SK-N-SH treated with all-trans-retinoic acid at 6 μM for 48 hours (cell line): Measurements from ENCODE around the gene PHKA2.
"Not testable (repeated sequence)": the region's sequence is repeated elsewhere in the genome, so short reads cannot be mapped to it uniquely, and the experiment has no call there.

Experiments
- ATAC-seq: fragments of 200-7000 bp; cut with Tn5 transposase; 3 replicates; pipeline ENCODE4 v1.9.1; 2020; ENCODE audit warnings: mild to moderate bottlenecking, moderate library complexity
- ARNTL ChIP-seq: fragments of 450-650 bp; formaldehyde crosslinking; IDR thresholded peaks from 2 replicates; pipeline ENCODE4 v1.5.0; 2020; ENCODE audit warnings: low read depth, mild to moderate bottlenecking, moderate library complexity, borderline replicate concordance
- BACH2 ChIP-seq: fragments of 250-450 bp; sonication (Bioruptor Pico); IDR thresholded peaks from 2 replicates; pipeline ENCODE4 v1.9.0; 2021; ENCODE audit warnings: mild to moderate bottlenecking, borderline replicate concordance
- CREB5 ChIP-seq: fragments of 250-450 bp; sonication (Bioruptor Pico); IDR thresholded peaks from 2 replicates; pipeline ENCODE4 v1.5.1; 2020; ENCODE audit warnings: low read depth, mild to moderate bottlenecking, moderate library complexity
- CSDC2 ChIP-seq: fragments of 250-450 bp; sonication (Bioruptor Pico); IDR thresholded peaks from 2 replicates; pipeline ENCODE4 v1.5.0; 2020; ENCODE audit warnings: mild to moderate bottlenecking, moderate library complexity
- CSRNP3 ChIP-seq: fragments of 250-450 bp; sonication (Bioruptor Pico); IDR thresholded peaks from 2 replicates; pipeline ENCODE4 v1.5.1; 2021; ENCODE audit warnings: mild to moderate bottlenecking, moderate library complexity
- ESRRG ChIP-seq: fragments of 250-450 bp; sonication (Bioruptor Pico); IDR thresholded peaks from 2 replicates; pipeline ENCODE4 v1.6.1; 2021; ENCODE audit warnings: mild to moderate bottlenecking
- GLIS3 ChIP-seq: fragments of 250-450 bp; sonication (Bioruptor Pico); IDR thresholded peaks from 2 replicates; pipeline ENCODE4 v1.5.0; 2020; ENCODE audit warnings: mild to moderate bottlenecking, moderate library complexity
- ISL1 ChIP-seq: fragments of 250-450 bp; sonication (Bioruptor Pico); IDR thresholded peaks from 2 replicates; pipeline ENCODE4 v2.1.2; 2022; ENCODE audit warnings: mild to moderate bottlenecking, moderate library complexity
- OSR1 ChIP-seq: fragments of 250-450 bp; sonication (Bioruptor Pico); IDR thresholded peaks from 2 replicates; pipeline ENCODE4 v1.8.0; 2022; ENCODE audit warnings: moderate library complexity, mild to moderate bottlenecking, inconsistent platforms
- PPARA ChIP-seq: fragments of 250-450 bp; sonication (Bioruptor Pico); IDR thresholded peaks from 2 replicates; pipeline ENCODE4 v1.5.0; 2020; ENCODE audit warnings: mild to moderate bottlenecking, borderline replicate concordance
- RARB ChIP-seq: fragments of 250-450 bp; sonication (Bioruptor Pico); IDR thresholded peaks from 2 replicates; pipeline ENCODE4 v1.8.0; 2021; ENCODE audit warnings: mild to moderate bottlenecking, moderate library complexity
- TCF4 ChIP-seq: fragments of 250-450 bp; sonication (Bioruptor Pico); IDR thresholded peaks from 2 replicates; pipeline ENCODE4 v1.8.0; 2021; ENCODE audit warnings: mild to moderate bottlenecking, moderate library complexity, borderline replicate concordance
- TOX ChIP-seq: fragments of 250-450 bp; sonication (Bioruptor Pico); IDR thresholded peaks from 2 replicates; pipeline ENCODE4 v1.8.0; 2021; ENCODE audit warnings: mild to moderate bottlenecking, moderate library complexity, borderline replicate concordance
- ZC3H10 ChIP-seq: fragments of 250-450 bp; sonication (Bioruptor Pico); IDR thresholded peaks from 2 replicates; pipeline ENCODE4 v1.5.1; 2021; ENCODE audit warnings: mild to moderate bottlenecking, moderate library complexity
- ZFP3 ChIP-seq: fragments of 250-450 bp; sonication (Bioruptor Pico); IDR thresholded peaks from 2 replicates; pipeline ENCODE4 v1.5.0; 2020; ENCODE audit warnings: mild to moderate bottlenecking, moderate library complexity
- ZFP30 ChIP-seq: fragments of 450-650 bp; formaldehyde crosslinking; IDR thresholded peaks from 2 replicates; pipeline ENCODE4 v1.5.0; 2022; ENCODE audit warnings: mild to moderate bottlenecking, moderate library complexity
- ZNF565 ChIP-seq: fragments of 450-650 bp; formaldehyde crosslinking; conservative IDR thresholded peaks from 2 replicates; pipeline ENCODE4 v1.5.0; 2020; ENCODE audit warnings: low read depth, mild to moderate bottlenecking, moderate library complexity
- TF ChIP-seq, protein P1 (sequence below): fragments of 250-450 bp; sonication (Bioruptor Pico); IDR thresholded peaks from 2 replicates; pipeline ENCODE4 v1.8.0; 2020; ENCODE audit warnings: mild to moderate bottlenecking, moderate library complexity, borderline replicate concordance
- TF ChIP-seq, protein P2 (sequence below): fragments of 250-450 bp; sonication (Bioruptor Pico); IDR thresholded peaks from 2 replicates; pipeline ENCODE4 v1.8.0; 2021; ENCODE audit warnings: low read depth, mild to moderate bottlenecking, moderate library complexity, borderline replicate concordance
- TF ChIP-seq, protein P3 (sequence below): fragments of 250-450 bp; sonication (Bioruptor Pico); IDR thresholded peaks from 2 replicates; pipeline ENCODE4 v1.5.0; 2020; ENCODE audit warnings: mild to moderate bottlenecking, moderate library complexity

The PHKA2 gene

DNA sequence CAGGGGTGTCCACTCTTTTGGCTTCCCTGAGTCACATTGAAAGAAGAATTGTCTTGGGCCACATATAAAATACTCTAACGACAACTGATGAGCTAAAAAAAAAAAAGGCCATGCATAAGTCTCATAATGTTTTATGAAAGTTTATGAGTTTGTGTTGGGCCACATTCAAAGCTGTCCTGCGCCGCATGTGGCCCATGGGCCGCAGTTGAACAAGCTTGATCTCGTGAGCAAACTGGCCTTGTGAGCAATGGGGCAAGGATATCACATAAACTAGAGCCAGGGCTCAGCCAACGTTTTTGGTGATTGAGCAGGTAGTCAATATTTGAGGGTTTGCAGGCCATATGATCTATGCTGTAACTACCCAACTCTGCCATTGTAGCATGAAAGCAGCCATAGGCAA lies 44.6 kb upstream of the PHKA2 start:
- ATAC-seq: no peak
- TF ChIP-seq OSR1 (CRISPR knock-in tag): no peak
- TF ChIP-seq, protein P1, sequence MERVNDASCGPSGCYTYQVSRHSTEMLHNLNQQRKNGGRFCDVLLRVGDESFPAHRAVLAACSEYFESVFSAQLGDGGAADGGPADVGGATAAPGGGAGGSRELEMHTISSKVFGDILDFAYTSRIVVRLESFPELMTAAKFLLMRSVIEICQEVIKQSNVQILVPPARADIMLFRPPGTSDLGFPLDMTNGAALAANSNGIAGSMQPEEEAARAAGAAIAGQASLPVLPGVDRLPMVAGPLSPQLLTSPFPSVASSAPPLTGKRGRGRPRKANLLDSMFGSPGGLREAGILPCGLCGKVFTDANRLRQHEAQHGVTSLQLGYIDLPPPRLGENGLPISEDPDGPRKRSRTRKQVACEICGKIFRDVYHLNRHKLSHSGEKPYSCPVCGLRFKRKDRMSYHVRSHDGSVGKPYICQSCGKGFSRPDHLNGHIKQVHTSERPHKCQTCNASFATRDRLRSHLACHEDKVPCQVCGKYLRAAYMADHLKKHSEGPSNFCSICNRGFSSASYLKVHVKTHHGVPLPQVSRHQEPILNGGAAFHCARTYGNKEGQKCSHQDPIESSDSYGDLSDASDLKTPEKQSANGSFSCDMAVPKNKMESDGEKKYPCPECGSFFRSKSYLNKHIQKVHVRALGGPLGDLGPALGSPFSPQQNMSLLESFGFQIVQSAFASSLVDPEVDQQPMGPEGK (CRISPR knock-in tag): no peak

- ATAC-seq: no peak
- TF ChIP-seq ZFP3 (CRISPR knock-in tag): no peak
These were observed 40.5 kb upstream of the PHKA2 start for GRCh38 chrX:19024366-19024765.

DNA sequence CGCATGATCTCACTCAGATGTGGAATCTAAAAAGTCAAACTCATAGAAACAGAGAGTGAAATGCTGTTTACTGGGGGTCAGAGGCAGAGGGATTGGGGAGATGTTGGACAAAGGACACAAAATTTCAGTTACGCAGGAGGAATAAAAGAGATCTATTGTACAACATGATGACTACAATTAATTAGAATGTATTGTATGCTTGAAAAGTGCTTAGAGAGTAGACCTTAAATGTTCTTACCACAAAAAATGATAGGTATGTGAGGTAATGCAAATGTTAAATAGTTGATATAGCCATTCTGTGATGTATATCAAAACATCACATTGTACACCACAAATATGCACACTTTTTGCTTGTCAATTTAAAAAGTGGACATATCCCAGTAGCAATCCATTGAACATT lies 36.1 kb upstream of the PHKA2 start:
- ATAC-seq: no peak
- TF ChIP-seq TCF4 (CRISPR knock-in tag): no peak
- TF ChIP-seq CSRNP3: no peak
- TF ChIP-seq, protein P2, sequence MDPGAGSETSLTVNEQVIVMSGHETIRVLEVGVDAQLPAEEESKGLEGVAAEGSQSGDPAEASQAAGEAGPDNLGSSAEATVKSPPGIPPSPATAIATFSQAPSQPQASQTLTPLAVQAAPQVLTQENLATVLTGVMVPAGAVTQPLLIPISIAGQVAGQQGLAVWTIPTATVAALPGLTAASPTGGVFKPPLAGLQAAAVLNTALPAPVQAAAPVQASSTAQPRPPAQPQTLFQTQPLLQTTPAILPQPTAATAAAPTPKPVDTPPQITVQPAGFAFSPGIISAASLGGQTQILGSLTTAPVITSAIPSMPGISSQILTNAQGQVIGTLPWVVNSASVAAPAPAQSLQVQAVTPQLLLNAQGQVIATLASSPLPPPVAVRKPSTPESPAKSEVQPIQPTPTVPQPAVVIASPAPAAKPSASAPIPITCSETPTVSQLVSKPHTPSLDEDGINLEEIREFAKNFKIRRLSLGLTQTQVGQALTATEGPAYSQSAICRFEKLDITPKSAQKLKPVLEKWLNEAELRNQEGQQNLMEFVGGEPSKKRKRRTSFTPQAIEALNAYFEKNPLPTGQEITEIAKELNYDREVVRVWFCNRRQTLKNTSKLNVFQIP (CRISPR knock-in tag): no peak
- no peak for TF ChIP-seq ISL1 (CRISPR knock-in tag)
- no peak for TF ChIP-seq RARB (CRISPR knock-in tag)
- TF ChIP-seq CREB5 (CRISPR knock-in tag): no peak
- no peak for TF ChIP-seq ESRRG (CRISPR knock-in tag)
- no peak for TF ChIP-seq OSR1 (CRISPR knock-in tag)

- no peak for TF ChIP-seq ZC3H10 (CRISPR knock-in tag)
- no peak for TF ChIP-seq GLIS3 (CRISPR knock-in tag)
- TF ChIP-seq TOX: no peak
- no peak for TF ChIP-seq ZNF565 (CRISPR knock-in tag)
- TF ChIP-seq, protein P2 (CRISPR knock-in tag): no peak
- no peak for TF ChIP-seq PPARA
- TF ChIP-seq BACH2 (CRISPR knock-in tag): no peak
- TF ChIP-seq CSRNP3: no peak
- no peak for TF ChIP-seq OSR1 (CRISPR knock-in tag)
- no peak for TF ChIP-seq ZFP3 (CRISPR knock-in tag)
- TF ChIP-seq CSDC2 (CRISPR knock-in tag): no peak
- TF ChIP-seq ZFP30 (CRISPR knock-in tag): no peak
- no peak for TF ChIP-seq RARB (CRISPR knock-in tag)
- no peak for TF ChIP-seq ARNTL (CRISPR knock-in tag)
- TF ChIP-seq ISL1 (CRISPR knock-in tag): no peak
- TF ChIP-seq, protein P1 (CRISPR knock-in tag): no peak
- TF ChIP-seq, protein P3, sequence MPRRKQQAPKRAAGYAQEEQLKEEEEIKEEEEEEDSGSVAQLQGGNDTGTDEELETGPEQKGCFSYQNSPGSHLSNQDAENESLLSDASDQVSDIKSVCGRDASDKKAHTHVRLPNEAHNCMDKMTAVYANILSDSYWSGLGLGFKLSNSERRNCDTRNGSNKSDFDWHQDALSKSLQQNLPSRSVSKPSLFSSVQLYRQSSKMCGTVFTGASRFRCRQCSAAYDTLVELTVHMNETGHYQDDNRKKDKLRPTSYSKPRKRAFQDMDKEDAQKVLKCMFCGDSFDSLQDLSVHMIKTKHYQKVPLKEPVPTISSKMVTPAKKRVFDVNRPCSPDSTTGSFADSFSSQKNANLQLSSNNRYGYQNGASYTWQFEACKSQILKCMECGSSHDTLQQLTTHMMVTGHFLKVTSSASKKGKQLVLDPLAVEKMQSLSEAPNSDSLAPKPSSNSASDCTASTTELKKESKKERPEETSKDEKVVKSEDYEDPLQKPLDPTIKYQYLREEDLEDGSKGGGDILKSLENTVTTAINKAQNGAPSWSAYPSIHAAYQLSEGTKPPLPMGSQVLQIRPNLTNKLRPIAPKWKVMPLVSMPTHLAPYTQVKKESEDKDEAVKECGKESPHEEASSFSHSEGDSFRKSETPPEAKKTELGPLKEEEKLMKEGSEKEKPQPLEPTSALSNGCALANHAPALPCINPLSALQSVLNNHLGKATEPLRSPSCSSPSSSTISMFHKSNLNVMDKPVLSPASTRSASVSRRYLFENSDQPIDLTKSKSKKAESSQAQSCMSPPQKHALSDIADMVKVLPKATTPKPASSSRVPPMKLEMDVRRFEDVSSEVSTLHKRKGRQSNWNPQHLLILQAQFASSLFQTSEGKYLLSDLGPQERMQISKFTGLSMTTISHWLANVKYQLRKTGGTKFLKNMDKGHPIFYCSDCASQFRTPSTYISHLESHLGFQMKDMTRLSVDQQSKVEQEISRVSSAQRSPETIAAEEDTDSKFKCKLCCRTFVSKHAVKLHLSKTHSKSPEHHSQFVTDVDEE (CRISPR knock-in tag): no peak
- peak; percentile 87 for ATAC-seq
These were observed 33.4 kb upstream of the PHKA2 start for GRCh38 chrX:19017271-19017670.

GRCh38 chrX:19016614-19017013 lies 32.7 kb upstream of the PHKA2 start:
- not testable (repeated sequence) for ATAC-seq
